Mesothelial cell of epicardium (in vitro differentiated cells): Measurements from ENCODE around the gene BCL11B. TPM values are rescaled to one million over a fixed set of nuclear protein-coding genes. Genes with fewer than 3 reads are reported as not detected.

Source experiments
- DNase-seq, 2 experiments: peaks; one replicate each; pipeline ENCODE4 v3.0.0; 2021; ENCODE audit warnings: low spot score in 2 of 2; ENCODE audit not compliant: unreplicated experiment in 2 of 2
- H3K27ac Mint-ChIP-seq: 2 replicates; pipeline ENCODE4 v1.8.0; 2021; ENCODE audit warnings: mixed read lengths
- H3K27me3 Mint-ChIP-seq: 2 replicates; pipeline ENCODE4 v1.8.0; 2021; ENCODE audit warnings: low read depth, mixed read lengths
- H3K36me3 Mint-ChIP-seq: 2 replicates; pipeline ENCODE4 v1.8.0; 2021; ENCODE audit warnings: mixed read lengths
- H3K4me1 Mint-ChIP-seq: 2 replicates; pipeline ENCODE4 v1.8.0; 2021; ENCODE audit warnings: mixed read lengths
- H3K4me3 Mint-ChIP-seq: 2 replicates; pipeline ENCODE4 v1.8.0; 2021; ENCODE audit warnings: mild to moderate bottlenecking, moderate library complexity, mixed read lengths
- H3K9me3 Mint-ChIP-seq: 2 replicates; pipeline ENCODE4 v1.8.0; 2021; ENCODE audit warnings: mixed read lengths
- CTCF ChIP-seq: fragments of 200-600 bp; sonication (generic); IDR thresholded peaks from one replicate; pipeline ENCODE4 v1.5.0; 2021; ENCODE audit warnings: antibody characterized with exemption; ENCODE audit not compliant: unreplicated experiment
- total RNA-seq: library from RNA; stranded (reverse); gene quantifications from 3 replicates; pipeline ENCODE4 v1.2.1, GENCODE V29; 2021

The BCL11B gene
- total RNA-seq, 1 donor from 2014 or later = 11.8 TPM

- TF ChIP-seq CTCF = no peak
- H3K9me3 Mint-ChIP-seq = no peaks in the 10 kb centered on the region
- peak overlapping the region; percentile 44 for H3K4me3 Mint-ChIP-seq
These were observed 56.7 kb downstream of the BCL11B start for GRCh38 chr14:99215277-99215676.

DNA sequence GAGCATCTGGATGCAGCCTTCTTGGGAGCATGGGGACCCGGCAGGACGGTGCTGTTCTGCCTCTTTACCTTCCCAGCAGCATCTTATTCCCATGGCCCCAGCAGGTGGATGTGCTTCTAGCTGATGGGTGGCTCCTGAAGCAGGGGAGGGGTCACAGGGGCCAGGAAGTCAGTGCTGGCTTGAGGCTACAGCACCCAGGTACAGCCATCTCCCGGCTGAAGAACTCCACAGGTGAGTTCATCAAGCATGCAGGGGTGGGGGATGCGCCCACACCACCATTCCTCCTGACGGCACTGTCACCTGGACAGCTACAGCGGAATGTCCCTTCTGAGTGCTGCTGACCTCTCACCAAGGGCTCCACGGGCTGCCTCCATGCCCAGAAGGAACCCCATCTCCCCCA, 57.3 kb downstream of the BCL11B start:
- TF ChIP-seq CTCF = no peak
- Mint-ChIP-seq H3K9me3 (no peaks in the 10 kb centered on the region), H3K36me3 (no peaks in the 10 kb centered on the region), H3K4me1 (peaks cover 25% of the 10 kb centered on the region), H3K27ac (no peak overlapping the region), H3K4me3 (no peak overlapping the region), H3K27me3 (no peaks in the 10 kb centered on the region)
- DNase-seq = no peak

More at GRCh38 chr14:99215277-99215676, 56.7 kb downstream of the BCL11B start:
- DNase-seq = no peak
- peaks cover 25% of the 10 kb centered on the region for H3K4me1 Mint-ChIP-seq
- no peaks in the 10 kb centered on the region for H3K27me3 Mint-ChIP-seq
- peak overlapping the region; percentile 32 for H3K27ac Mint-ChIP-seq
- H3K36me3 Mint-ChIP-seq = no peaks in the 10 kb centered on the region

DNA sequence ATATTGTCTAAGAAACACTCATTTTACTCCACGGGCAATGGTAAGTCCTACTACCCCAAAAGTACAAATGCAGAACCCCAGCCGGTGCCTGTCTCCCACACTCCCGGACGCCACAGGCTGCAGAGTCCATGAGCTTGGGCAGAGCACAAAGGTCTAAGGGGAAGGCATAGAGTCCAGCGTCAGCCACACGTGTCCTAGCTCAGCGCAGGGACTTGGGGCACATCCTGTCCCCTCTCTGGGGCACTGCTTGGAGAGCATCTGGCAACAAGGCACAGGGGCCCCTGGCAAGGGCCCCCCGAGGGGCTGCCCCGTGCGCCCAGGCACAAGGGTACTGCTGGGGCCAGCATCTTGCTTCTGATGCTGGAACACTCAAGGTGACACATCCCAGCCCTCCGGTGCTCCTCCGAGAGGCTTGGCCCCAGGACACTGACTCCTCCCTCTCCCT, 58.4 kb downstream of the BCL11B start:
- TF ChIP-seq CTCF = no peak
- Mint-ChIP-seq H3K27me3 (no peaks in the 10 kb centered on the region), H3K27ac (no peak overlapping the region), H3K4me3 (no peak overlapping the region), H3K4me1 (peaks cover 26% of the 10 kb centered on the region), H3K36me3 (no peaks in the 10 kb centered on the region), H3K9me3 (no peaks in the 10 kb centered on the region)
- no peak for DNase-seq

- H3K4me3 Mint-ChIP-seq = no peak overlapping the region
- no peaks in the 10 kb centered on the region for H3K9me3 Mint-ChIP-seq
- no peaks in the 10 kb centered on the region for H3K27me3 Mint-ChIP-seq
- DNase-seq = no peak
- TF ChIP-seq CTCF = no peak
- no peak overlapping the region for H3K27ac Mint-ChIP-seq
- H3K4me1 Mint-ChIP-seq = peaks cover 25% of the 10 kb centered on the region
- no peaks in the 10 kb centered on the region for H3K36me3 Mint-ChIP-seq
These were observed 58.9 kb downstream of the BCL11B start for GRCh38 chr14:99213101-99213500.

GRCh38 chr14:99212646-99213045, 59.4 kb downstream of the BCL11B start:
- Mint-ChIP-seq H3K9me3 (no peaks in the 10 kb centered on the region), H3K4me3 (no peak overlapping the region), H3K36me3 (no peaks in the 10 kb centered on the region), H3K27me3 (no peaks in the 10 kb centered on the region), H3K4me1 (peaks cover 28% of the 10 kb centered on the region), H3K27ac (no peak overlapping the region)
- DNase-seq = no peak
- TF ChIP-seq CTCF = no peak

DNA sequence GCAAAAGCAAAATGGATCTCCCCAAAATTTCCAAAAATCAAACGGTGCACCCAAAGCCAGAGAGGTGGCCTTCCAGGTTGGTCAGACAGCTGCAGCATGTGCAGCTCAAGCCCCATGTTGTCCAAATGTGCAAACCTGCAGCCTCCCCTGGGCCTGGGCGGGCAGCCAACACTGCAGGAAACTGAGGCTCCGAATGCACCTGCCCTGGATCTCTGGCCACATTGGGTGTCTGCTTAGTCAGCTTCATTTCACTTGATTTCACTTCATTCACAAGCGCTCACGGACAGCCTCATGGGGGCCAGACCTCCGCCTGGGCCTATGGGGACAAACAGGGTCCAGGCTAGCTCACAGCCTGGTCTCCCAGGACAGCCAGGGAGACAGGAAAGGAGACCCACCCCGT, 59.8 kb downstream of the BCL11B start:
- no peak for DNase-seq
- Mint-ChIP-seq H3K27ac (no peak overlapping the region), H3K9me3 (no peaks in the 10 kb centered on the region), H3K27me3 (no peaks in the 10 kb centered on the region), H3K36me3 (no peaks in the 10 kb centered on the region), H3K4me1 (peaks cover 31% of the 10 kb centered on the region), H3K4me3 (no peak overlapping the region)
- TF ChIP-seq CTCF = no peak
